GM19240 (cell line): ENCODE measurements around the gene KPRP.

Experiments
- DNase-seq: peaks from one replicate; pipeline ENCODE4 v3.0.0; 2011; ENCODE audit warnings: low spot score; ENCODE audit not compliant: insufficient read length

Gene KPRP

DNA sequence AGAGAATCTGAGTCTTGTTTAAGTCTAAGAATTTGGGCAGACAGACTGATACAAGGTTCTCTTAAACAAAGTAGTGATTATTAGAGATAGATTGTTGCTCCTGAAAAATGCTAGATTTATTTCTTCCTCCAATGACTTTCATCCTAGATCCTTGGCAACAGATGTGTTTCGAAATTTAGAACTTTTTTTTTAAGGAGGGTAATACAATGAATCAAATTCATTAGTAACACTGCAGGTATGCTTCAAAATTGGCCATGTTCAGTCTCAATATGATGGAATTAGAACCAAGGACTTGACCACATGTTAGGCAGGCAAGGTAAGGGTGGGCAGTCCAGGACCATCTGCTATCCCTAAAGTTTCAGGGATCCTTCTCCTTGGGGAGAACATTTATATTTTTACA is 12.6 kb downstream of the KPRP start:
- no peak for DNase-seq

DNA sequence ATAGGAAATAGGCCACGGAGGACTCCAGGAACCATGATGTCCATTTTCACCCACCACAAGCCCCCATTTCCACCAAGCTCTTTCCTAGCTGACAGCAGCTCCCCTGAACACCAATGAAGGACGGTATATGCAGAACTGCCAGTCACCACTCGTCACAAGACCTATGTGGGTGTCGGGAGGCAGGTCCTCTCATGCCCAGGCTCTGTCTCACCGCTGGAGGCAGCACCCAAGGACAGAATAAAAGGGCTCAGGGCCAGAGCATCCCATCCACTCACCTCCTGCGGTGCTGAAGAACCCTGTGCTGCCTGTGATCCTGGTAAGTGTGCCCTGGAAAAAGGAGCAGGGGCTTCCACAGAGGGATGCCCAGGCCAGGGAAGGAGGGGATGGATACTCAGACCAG is 17.1 kb downstream of the KPRP start, which contains the start of gene LCE1F:
Gene LCE1F (plus strand): TSS at position 266 of the 400 bp plus-strand sequence. CDS start 1,232 bp downstream, outside the sequence.
- no peak for DNase-seq

DNA sequence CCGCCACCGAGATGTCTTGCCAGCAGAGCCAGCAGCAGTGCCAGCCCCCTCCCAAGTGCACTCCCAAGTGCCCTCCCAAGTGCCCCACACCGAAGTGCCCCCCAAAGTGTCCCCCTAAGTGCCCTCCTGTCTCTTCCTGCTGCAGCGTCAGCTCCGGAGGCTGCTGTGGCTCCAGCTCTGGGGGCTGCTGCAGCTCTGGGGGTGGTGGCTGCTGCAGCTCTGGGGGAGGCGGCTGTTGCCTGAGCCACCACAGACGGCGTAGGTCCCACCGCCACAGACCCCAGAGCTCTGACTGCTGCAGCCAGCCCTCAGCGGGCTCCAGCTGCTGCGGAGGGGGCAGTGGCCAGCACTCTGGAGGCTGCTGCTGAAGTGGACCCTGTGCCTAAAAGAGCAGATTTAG is 18.5 kb downstream of the KPRP start:
- DNase-seq = no peak

DNA sequence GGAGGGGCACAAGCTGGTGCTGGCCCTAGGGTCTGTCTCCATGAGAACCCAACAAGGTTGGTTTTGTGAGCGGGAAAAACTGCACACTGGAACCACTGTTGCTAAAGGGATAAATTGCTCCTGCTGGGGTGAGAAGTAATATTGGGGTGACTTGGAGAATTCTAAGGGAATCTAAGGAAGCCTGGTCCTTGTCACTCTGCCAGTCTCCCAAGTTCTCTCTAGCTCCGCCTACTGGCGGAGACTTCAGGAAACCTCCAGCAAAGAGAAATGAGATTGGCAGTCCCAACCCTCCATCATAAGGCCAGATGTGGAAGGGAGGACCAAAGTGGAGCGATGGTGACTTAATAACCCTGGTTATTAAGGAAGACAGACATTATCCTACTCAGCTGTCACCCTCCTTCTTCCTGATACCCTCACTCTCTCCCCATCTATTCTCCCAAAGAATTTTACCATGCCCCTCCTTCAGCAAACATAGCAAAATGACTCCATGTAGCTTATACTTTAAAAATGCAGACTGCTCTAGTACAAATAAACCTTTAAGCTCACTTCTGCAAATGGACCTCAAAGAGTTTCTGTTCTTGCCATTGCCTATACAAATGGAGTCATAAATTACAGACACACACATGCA is 19.8 kb downstream of the KPRP start:
- DNase-seq = no peak

DNA sequence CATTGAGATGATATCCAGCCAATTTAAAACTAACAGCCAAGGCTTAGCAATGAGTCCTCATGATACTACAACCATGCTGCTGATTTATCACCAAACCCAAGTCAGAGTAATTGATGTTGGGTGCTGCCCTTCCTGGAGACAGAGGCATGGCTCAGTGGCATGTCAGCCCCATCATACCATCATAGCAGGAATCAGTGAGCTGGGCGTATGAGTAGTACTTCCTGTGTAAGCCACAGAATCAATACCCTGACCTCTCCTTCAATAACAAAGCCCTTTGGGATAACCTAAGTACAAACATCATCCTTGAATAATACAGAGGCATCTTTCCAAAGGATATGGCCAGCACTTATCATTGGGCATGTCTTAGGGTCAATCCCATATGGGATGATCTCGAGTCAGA is 25.3 kb downstream of the KPRP start:
- DNase-seq = no peak

DNA sequence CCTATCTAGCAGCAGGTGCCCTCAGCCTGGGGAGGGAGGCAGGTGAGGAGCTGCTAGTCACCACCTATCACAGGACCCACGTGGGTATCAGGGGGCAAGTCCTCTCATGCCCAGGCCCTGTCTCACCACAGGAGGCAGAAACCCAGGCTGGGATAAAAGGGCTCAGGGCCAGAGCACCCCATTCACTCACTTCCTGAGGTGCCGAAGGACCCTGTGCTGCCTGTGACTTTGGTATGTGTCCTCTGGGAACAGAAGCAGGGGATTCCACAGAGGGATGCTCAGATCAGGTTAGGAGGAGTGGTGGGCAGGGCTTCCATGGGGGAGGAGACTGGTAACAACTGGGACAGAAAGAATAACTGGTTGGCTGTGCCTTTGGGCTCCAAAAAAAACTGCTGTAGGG is 28.3 kb downstream of the KPRP start, which contains the start of gene LCE1E:
Gene LCE1E (plus strand): TSS at position 181 of the 400 bp plus-strand sequence. CDS start 1,043 bp downstream, outside the sequence.
- DNase-seq = no peak

DNA sequence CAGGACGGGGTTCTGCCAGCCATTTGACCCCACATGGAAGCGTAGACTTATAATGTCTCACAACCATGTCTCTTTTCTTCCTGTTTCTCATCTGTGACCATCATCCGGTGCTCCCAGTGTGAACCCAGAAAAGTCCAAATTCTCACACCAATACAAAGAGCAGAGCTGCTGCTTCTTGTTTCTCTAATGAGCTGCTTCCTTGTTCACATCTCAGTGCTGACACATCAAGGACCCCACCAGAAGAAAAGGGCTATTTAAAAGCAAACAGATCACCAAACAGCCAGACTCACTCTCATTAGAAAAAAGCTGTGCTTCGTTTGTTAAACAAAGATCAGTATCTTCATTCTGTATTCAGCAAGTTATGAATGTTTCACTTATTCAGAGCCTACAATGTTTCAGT is 37.9 kb downstream of the KPRP start:
- DNase-seq = no peak

DNA sequence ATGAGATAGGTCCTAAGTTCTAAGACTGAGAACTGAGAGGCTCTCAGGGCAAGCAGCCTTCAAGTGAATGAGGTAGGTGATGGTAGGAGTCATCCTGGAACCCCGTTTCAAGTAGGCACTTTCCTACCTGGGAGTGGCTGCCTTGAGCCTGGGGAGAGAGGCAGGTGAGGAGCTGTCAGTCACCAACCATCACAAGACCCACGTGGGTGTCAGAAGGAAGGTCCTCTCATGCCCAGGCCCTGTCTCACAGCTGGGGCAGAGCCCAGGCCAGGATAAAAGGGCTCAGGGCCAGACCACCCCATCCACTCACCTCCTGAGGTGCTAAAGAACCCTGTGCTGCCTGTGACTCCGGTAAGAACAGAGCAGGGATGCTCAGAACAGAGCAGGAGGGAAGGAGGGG is 38.6 kb downstream of the KPRP start, which contains the start of gene LCE1D:
Gene LCE1D (plus strand): TSS at position 301 of the 400 bp plus-strand sequence. CDS start 1,074 bp downstream, outside the sequence.
- DNase-seq = no peak

DNA sequence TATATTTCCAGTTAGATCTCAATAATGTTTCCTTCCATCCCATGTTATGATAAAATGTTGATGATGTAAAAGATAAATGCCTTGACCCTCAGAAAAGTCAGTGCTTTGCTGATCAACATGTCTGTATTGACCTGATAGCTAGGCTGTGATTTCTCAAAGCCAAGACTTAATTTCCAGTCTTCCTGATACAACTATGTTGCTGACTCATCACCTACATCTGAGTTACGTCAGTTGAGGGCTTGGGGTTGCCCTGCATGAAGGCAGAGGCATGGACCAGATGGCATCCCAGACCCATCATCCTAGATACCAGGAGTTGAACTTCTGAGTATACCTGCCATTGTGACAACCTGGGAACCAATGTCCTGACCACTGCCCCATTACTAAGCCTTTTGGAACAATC is 43.5 kb downstream of the KPRP start:
- no peak for DNase-seq

DNA sequence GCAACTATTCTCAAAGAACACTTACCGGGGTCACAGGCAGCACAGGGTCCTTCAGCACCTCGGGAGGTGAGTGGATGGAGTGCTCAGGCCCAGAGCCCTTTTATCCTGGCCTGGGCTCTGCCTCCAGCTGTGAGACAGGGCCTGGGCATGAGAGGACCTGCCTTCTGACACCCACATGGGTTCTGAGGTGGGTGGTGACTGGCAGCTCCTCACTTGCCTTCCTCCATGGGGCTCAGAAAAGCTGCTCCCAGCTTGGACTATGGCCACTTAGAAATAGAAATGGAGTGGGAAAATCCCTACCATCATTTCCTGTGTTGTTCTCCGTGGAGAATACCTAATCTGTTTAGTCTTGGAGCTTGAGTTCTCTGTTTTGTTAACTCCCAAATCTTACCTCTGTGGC is 48.8 kb downstream of the KPRP start, which contains the start of gene LCE1C:
Gene LCE1C (minus strand): TSS at position 76 of the 400 bp plus-strand sequence. CDS start 1,173 bp downstream, outside the sequence.
- no peak for DNase-seq

DNA sequence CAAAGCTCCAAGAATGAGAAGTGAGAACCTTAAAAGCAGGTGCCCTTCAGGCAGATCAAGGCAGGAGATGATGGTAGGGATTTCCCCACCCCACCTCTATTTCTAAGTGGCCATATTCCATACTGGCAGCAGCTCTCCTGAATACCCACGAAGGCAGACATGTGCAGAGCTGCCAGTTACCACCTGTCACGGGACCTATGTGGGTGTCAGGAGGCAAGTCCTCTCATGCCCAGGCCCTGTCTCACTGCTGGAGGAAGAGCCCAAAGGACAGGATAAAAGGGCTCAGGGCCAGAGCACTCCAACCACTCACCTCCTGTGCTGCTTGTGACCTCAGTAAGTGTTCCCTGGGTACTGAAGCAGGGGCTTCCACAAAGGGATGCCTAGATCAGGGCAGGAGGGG is 53.2 kb downstream of the KPRP start:
- no peak for DNase-seq
